GM19395 (cell line): Measurements from ENCODE around the gene NPTXR.

Experiments used
- ATAC-seq: cut with Tn5 transposase; IDR thresholded peaks from one replicate; pipeline ENCODE4 v1.9.1; 2021; ENCODE audit warnings: mild to moderate bottlenecking, moderate library complexity; ENCODE audit not compliant: unreplicated experiment

Gene NPTXR

GRCh38 chr22:38843657-38844314 is at the start of gene NPTXR:
TSS of gene NPTXR (minus strand) at chr22:38844028.
- no peak for ATAC-seq

- ATAC-seq, result no peak
Measured at GRCh38 chr22:38891256-38891655, 47.4 kb upstream of the NPTXR start.

GRCh38 chr22:38890377-38890776 is 46.5 kb upstream of the NPTXR start:
- no peak for ATAC-seq

- ATAC-seq, result no peak
Measured at GRCh38 chr22:38886333-38886732, 42.5 kb upstream of the NPTXR start.

GRCh38 chr22:38882972-38883622 is 39.3 kb upstream of the NPTXR start:
- no peak for ATAC-seq

- no peak for ATAC-seq
Measured at GRCh38 chr22:38881997-38882879, 38.4 kb upstream of the NPTXR start.

GRCh38 chr22:38881464-38881871 is 37.6 kb upstream of the NPTXR start:
- ATAC-seq, result no peak

GRCh38 chr22:38879961-38880360 is 36.1 kb upstream of the NPTXR start:
- ATAC-seq, result no peak

GRCh38 chr22:38879108-38879729 is 35.4 kb upstream of the NPTXR start:
- ATAC-seq, result no peak

GRCh38 chr22:38878001-38878400 is 34.2 kb upstream of the NPTXR start:
- no peak for ATAC-seq

GRCh38 chr22:38874529-38875222 is 30.8 kb upstream of the NPTXR start:
- no peak for ATAC-seq

- no peak for ATAC-seq
Measured at GRCh38 chr22:38873469-38874411, 29.9 kb upstream of the NPTXR start.

GRCh38 chr22:38872831-38873248 is 29.0 kb upstream of the NPTXR start:
- no peak for ATAC-seq

- peak; percentile 66 for ATAC-seq
Measured at GRCh38 chr22:38872172-38872830, 28.5 kb upstream of the NPTXR start, which contains the start of gene CBX6. TSS of gene CBX6 (minus strand) at chr22:38872216. CDS start at chr22:38872190, 26 bp downstream.

GRCh38 chr22:38871360-38872171 is 27.7 kb upstream of the NPTXR start:
- ATAC-seq, result peak; percentile 10

- no peak for ATAC-seq
Measured at GRCh38 chr22:38870791-38871359, 27.0 kb upstream of the NPTXR start.

- ATAC-seq, result no peak
Measured at GRCh38 chr22:38870312-38870741, 26.5 kb upstream of the NPTXR start.

GRCh38 chr22:38869663-38870062 is 25.8 kb upstream of the NPTXR start:
- ATAC-seq, result no peak
